ENCODE measurements around the gene FHIT. TPM values are rescaled to one million over a fixed set of nuclear protein-coding genes. Genes with fewer than 3 reads are reported as not detected.
A peak's percentile ranks its signal among the peaks of the same experiment; 100 is the strongest.

Gene FHIT
- total RNA-seq, 2 experiments from 2014 or later, result 7.6 to 7.9 TPM

- H3K27me3 Mint-ChIP-seq, result no peaks in the 10 kb centered on the region
- ATAC-seq (peak; percentile 58), DNase-seq (peak; percentile 43)
- H3K27ac Mint-ChIP-seq, result no peak overlapping the region
- POLR2A ChIA-PET, result no interaction called here
- intact Hi-C loops (cut with micrococcal nuclease), result no loop called here
- CTCF ChIA-PET, result no interaction called here
- no peak overlapping the region for H3K4me3 Mint-ChIP-seq
- peaks cover 70% of the 10 kb centered on the region for H3K4me1 Mint-ChIP-seq (ENCODE audit: low read depth)
- H3K36me3 Mint-ChIP-seq (ENCODE audit: low read depth), result peaks cover 5% of the 10 kb centered on the region
- TF ChIP-seq, protein P1, sequence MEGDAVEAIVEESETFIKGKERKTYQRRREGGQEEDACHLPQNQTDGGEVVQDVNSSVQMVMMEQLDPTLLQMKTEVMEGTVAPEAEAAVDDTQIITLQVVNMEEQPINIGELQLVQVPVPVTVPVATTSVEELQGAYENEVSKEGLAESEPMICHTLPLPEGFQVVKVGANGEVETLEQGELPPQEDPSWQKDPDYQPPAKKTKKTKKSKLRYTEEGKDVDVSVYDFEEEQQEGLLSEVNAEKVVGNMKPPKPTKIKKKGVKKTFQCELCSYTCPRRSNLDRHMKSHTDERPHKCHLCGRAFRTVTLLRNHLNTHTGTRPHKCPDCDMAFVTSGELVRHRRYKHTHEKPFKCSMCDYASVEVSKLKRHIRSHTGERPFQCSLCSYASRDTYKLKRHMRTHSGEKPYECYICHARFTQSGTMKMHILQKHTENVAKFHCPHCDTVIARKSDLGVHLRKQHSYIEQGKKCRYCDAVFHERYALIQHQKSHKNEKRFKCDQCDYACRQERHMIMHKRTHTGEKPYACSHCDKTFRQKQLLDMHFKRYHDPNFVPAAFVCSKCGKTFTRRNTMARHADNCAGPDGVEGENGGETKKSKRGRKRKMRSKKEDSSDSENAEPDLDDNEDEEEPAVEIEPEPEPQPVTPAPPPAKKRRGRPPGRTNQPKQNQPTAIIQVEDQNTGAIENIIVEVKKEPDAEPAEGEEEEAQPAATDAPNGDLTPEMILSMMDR (IDR thresholded peaks at IDR 0.05), result no peak
- H3K9me3 Mint-ChIP-seq, result peaks cover 8% of the 10 kb centered on the region
Measured at GRCh38 chr3:59992578-59992977, 1258.7 kb downstream of the FHIT start.

DNA sequence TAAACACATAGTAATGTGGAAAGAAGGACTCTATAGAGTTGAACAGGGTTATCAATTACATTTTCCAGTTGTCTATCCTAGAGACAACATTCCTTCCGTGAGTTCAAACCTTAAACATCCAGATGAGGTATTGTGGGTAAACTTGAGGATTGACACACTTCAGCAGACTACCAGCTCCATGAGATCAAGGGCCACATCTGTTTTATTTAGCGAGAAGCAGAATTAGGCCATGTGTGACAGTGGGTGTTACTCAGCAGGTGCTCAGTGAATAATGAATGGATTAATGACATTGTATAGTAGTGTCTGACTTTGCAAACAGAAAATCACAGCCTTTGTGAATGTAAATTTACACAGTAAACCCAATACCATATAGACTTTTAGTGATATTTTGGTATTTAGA, 1260.3 kb downstream of the FHIT start:
- H3K27ac Mint-ChIP-seq, result no peak overlapping the region
- DNase-seq (no peak), ATAC-seq (no peak)
- intact Hi-C loops (cut with micrococcal nuclease), result no loop called here
- POLR2A ChIA-PET, result no interaction called here
- CTCF ChIA-PET, result no interaction called here
- H3K36me3 Mint-ChIP-seq (ENCODE audit: low read depth), result peaks cover 5% of the 10 kb centered on the region
- no peaks in the 10 kb centered on the region for H3K27me3 Mint-ChIP-seq
- TF ChIP-seq, protein P1 (IDR thresholded peaks at IDR 0.05), result no peak
- peaks cover 8% of the 10 kb centered on the region for H3K9me3 Mint-ChIP-seq
- no peak overlapping the region for H3K4me3 Mint-ChIP-seq
- peaks cover 62% of the 10 kb centered on the region for H3K4me1 Mint-ChIP-seq (ENCODE audit: low read depth)

GRCh38 chr3:59982510-59982909, 1268.7 kb downstream of the FHIT start:
- peaks cover 4% of the 10 kb centered on the region for H3K9me3 Mint-ChIP-seq
- no peaks in the 10 kb centered on the region for H3K27me3 Mint-ChIP-seq
- TF ChIP-seq, protein P1 (IDR thresholded peaks at IDR 0.05), result no peak
- H3K36me3 Mint-ChIP-seq (ENCODE audit: low read depth), result peaks cover 9% of the 10 kb centered on the region
- CTCF ChIA-PET, result interaction anchor here (0.9 to 1.4 kb wide), 2 partner anchors 12 to 17 kb away, joined by 3 to 4 read pairs; no protein-coding TSS in a partner anchor
- peaks cover 42% of the 10 kb centered on the region for H3K4me1 Mint-ChIP-seq (ENCODE audit: low read depth)
- H3K4me3 Mint-ChIP-seq, result no peak overlapping the region
- POLR2A ChIA-PET, result no interaction called here
- intact Hi-C loops (cut with micrococcal nuclease), result no loop called here
- DNase-seq (no peak), ATAC-seq (no peak)
- H3K27ac Mint-ChIP-seq, result no peak overlapping the region

DNA sequence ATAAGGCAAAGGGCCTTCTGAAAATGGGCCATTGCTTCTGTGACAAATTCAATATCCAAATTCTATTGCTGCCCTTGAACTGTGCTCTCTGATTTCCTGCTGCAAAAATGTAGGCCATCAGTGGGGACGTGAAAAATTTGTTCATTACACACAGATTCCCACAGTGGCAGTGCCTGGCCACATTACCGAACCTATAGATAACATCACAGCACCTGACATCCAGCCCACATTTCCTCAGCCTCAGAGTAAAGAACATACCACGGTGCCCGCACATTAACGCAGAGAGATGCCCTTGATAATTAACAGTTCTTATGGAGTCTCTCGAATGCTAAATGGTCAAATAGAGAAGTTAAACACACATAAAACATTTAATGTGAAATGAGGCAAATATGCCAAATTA, 1269.9 kb downstream of the FHIT start:
- Mint-ChIP-seq H3K27ac (peak overlapping the region; percentile 58), H3K36me3 (ENCODE audit: low read depth) (peaks cover 9% of the 10 kb centered on the region), H3K4me1 (ENCODE audit: low read depth) (peaks cover 41% of the 10 kb centered on the region), H3K27me3 (no peaks in the 10 kb centered on the region), H3K4me3 (no peak overlapping the region), H3K9me3 (peaks cover 7% of the 10 kb centered on the region)
- TF ChIP-seq, protein P1 (IDR thresholded peaks at IDR 0.05), result no peak
- DNase-seq (no peak), ATAC-seq (no peak)
- intact Hi-C loops (cut with micrococcal nuclease), result no loop called here
- ChIA-PET POLR2A (no interaction called here), CTCF (interaction anchor here (1.3 to 1.4 kb wide), 3 partner anchors 13 to 99 kb away, joined by 3 to 4 read pairs (median 4); no protein-coding TSS in a partner anchor)

GRCh38 chr3:59980576-59980975, 1270.7 kb downstream of the FHIT start:
- POLR2A ChIA-PET, result interaction anchor here (1.0 to 1.2 kb wide), 3 partner anchors 14 to 32 kb away, joined by 3 read pairs; no protein-coding TSS in a partner anchor
- peaks cover 35% of the 10 kb centered on the region for H3K4me1 Mint-ChIP-seq (ENCODE audit: low read depth)
- no peak for DNase-seq
- ATAC-seq, result no peak
- no peaks in the 10 kb centered on the region for H3K27me3 Mint-ChIP-seq
- H3K36me3 Mint-ChIP-seq (ENCODE audit: low read depth), result peaks cover 9% of the 10 kb centered on the region
- CTCF ChIA-PET, result interaction anchor here (1.0 to 2.2 kb wide), 7 partner anchors 8 to 100 kb away, joined by 3 to 8 read pairs (median 3); no protein-coding TSS in a partner anchor
- TF ChIP-seq, protein P1 (IDR thresholded peaks at IDR 0.05), result no peak
- intact Hi-C loops (cut with micrococcal nuclease), result no loop called here
- H3K9me3 Mint-ChIP-seq, result peaks cover 7% of the 10 kb centered on the region
- peak overlapping the region; percentile 94 for H3K27ac Mint-ChIP-seq
- no peak overlapping the region for H3K4me3 Mint-ChIP-seq

Data from activated CD8-positive, alpha-beta T cell treated with anti-CD3 and anti-CD28 coated beads for 36 hours (primary cell).